PC-9 (cell line): ENCODE data around the gene SHISA5.

Experiments
- CTCF ChIP-seq: fragments of 200-600 bp; sonication (generic); conservative IDR thresholded peaks from 2 replicates; pipeline ENCODE4 v1.6.1; 2017; ENCODE audit warnings: mixed run types, antibody characterized with exemption, mild to moderate bottlenecking, moderate library complexity
- EZH2 ChIP-seq: fragments of 200-600 bp; sonication (generic); IDR thresholded peaks from 2 replicates; pipeline ENCODE4 v1.8.0; 2017; ENCODE audit warnings: antibody characterized with exemption, low read depth

- TF ChIP-seq CTCF = no peak
- TF ChIP-seq EZH2 = no peak
Measured at GRCh38 chr3:48467473-48468267, 36.3 kb downstream of the SHISA5 start.
